ENCODE results near the gene CADPS. TPM values are rescaled to one million over a fixed set of nuclear protein-coding genes. Genes with fewer than 3 reads are reported as not detected.

Gene CADPS
- total and polyA plus RNA-seq, 2 of the 4 experiments (the other 2 are of a cell fraction): not detected

- Histone ChIP-seq H3K23ac (ENCODE audit: low read depth, low read length) (no peak overlapping the region), H2BK5ac (ENCODE audit: low read depth, low read length, poor library complexity, severe bottlenecking) (no peak overlapping the region), H3K9ac (ENCODE audit: low read depth, low read length) (no peak overlapping the region), H3K36me3 (ENCODE audit: control insufficient read depth, insufficient read depth, low read length) (no peaks in the 10 kb centered on the region), H2BK15ac (ENCODE audit: low read depth, low read length) (no peak overlapping the region), H3K4me2 (ENCODE audit: low read depth, low read length) (no peak overlapping the region), H2AK9ac (replicated peaks; ENCODE audit: low read depth, low read length, poor library complexity) (no peak overlapping the region), H3K4me1 (ENCODE audit: control insufficient read depth, insufficient read depth, low read length) (no peaks in the 10 kb centered on the region), H3K9me3 (ENCODE audit: control insufficient read depth, insufficient read depth, low read length) (no peaks in the 10 kb centered on the region), H3K56ac (ENCODE audit: extremely low read depth, insufficient read depth, low read length) (no peak overlapping the region), H2AK5ac (ENCODE audit: low read depth, low read length) (no peak overlapping the region), H3K18ac (ENCODE audit: low read depth, low read length) (no peak overlapping the region), H4K5ac (ENCODE audit: low read depth, low read length) (no peak overlapping the region), H2AFZ (replicated peaks; ENCODE audit: low read length, poor library complexity) (no peak overlapping the region), H4K91ac (ENCODE audit: insufficient read depth, low read depth, low read length) (no peak overlapping the region), H3K4me3 (ENCODE audit: insufficient read depth, low read depth, low read length) (no peak overlapping the region), H2BK120ac (ENCODE audit: low read depth, low read length) (no peak overlapping the region), H4K8ac (ENCODE audit: low read depth in 2 of 2, low read length in 2 of 2) (no peak overlapping the region), H3K9me1 (ENCODE audit: insufficient read depth, low read length) (no peaks in the 10 kb centered on the region), H3K27ac (ENCODE audit: insufficient read depth, low read length) (no peak overlapping the region), H3K4ac (ENCODE audit: low read depth, low read length) (no peak overlapping the region), H3K79me1 (ENCODE audit: low read depth in 1 of 2, low read length in 2 of 2) (no peaks in the 10 kb centered on the region), H3K27me3 (ENCODE audit: control insufficient read depth, insufficient read depth, low read length) (no peaks in the 10 kb centered on the region), H4K20me1 (ENCODE audit: insufficient read depth, low read length) (no peaks in the 10 kb centered on the region), H2BK20ac (ENCODE audit: low read depth, low read length) (no peak overlapping the region), H3K14ac (replicated peaks; ENCODE audit: low read depth, low read length) (no peak overlapping the region)
- intact Hi-C loops (cut with micrococcal nuclease) (no loop called here), in situ Hi-C loops (cut with MboI; ENCODE audit: low sequenced_read_pairs) (no loop called here), dilution Hi-C loops (cut with HindIII; ENCODE audit: low sequenced_read_pairs, unreplicated experiment) (no loop called here)
- POLR2A ChIA-PET (ENCODE audit: unreplicated experiment): no interaction called here
- TF ChIP-seq MAZ (IDR thresholded peaks at IDR 0.05; ENCODE audit: borderline replicate concordance, low read depth, low read length) (no peak), RAD21 (IDR thresholded peaks at IDR 0.05; ENCODE audit: low read length) (no peak), FOS (IDR thresholded peaks at IDR 0.05; ENCODE audit: low read depth, low read length) (no peak), CTCF (conservative IDR thresholded peaks at IDR 0.05; ENCODE audit: low read depth, low read length) (no peak), POLR2A (IDR thresholded peaks at IDR 0.05; ENCODE audit: low read depth, low read length) (no peak), CHD1 (IDR thresholded peaks at IDR 0.05; ENCODE audit: low read depth, low read length) (no peak), MXI1 (IDR thresholded peaks at IDR 0.05; ENCODE audit: borderline replicate concordance, low read depth, low read length) (no peak), RFX5 (IDR thresholded peaks at IDR 0.05; ENCODE audit: low read depth, low read length) (no peak), RCOR1 (IDR thresholded peaks at IDR 0.05; ENCODE audit: insufficient replicate concordance, low read length) (no peak), NFE2L2 (IDR thresholded peaks at IDR 0.05; ENCODE audit: low read depth, low read length) (no peak), USF2 (IDR thresholded peaks at IDR 0.05; ENCODE audit: low read depth, low read length) (no peak)
- WGBS, 2 experiments (ENCODE audit: extremely low coverage in 2 of 2, insufficient read length in 1 of 2): no CpG with 5 or more reads among the region's 1 CpG
- CTCF ChIA-PET: no interaction called here
- no peak for DNase-seq
- no peak for ATAC-seq (ENCODE audit: low read depth)
- no TSS peak for BruUV-seq (replicated peaks)
Observed at GRCh38 chr3:62723914-62724217, 151.3 kb downstream of the CADPS start.
